ENCODE data around the gene MAGI2. TPM values are rescaled to one million over a fixed set of nuclear protein-coding genes. Genes with fewer than 3 reads are reported as not detected.

The MAGI2 gene
- total and polyA plus RNA-seq, 2 donors (not counting 3 experiments of a cell fraction or from before 2014, with no cell fraction given), result 0.28 to 6.0 TPM

- H3K4me1 ChIP-seq (ENCODE audit: control insufficient read depth, extremely low read depth, insufficient read depth, low read length), result no peaks in the 10 kb centered on the region
- H2AFZ ChIP-seq (ENCODE audit: low read depth, low read length), result no peak overlapping the region
- no peak overlapping the region for H3K4me3 ChIP-seq (replicated peaks in 1 of 3; ENCODE audit: insufficient read depth in 1 of 3, low read depth in 1 of 3, low read length in 3 of 3)
- H3K4me2 ChIP-seq (ENCODE audit: insufficient read depth, low read length), result no peak overlapping the region
- no peaks in the 10 kb centered on the region for H3K36me3 ChIP-seq (ENCODE audit: control insufficient read depth in 2 of 2, extremely low read depth in 1 of 2, insufficient read depth in 2 of 2, low read length in 2 of 2)
- H3K79me2 ChIP-seq (ENCODE audit: control insufficient read depth, insufficient read depth, low read length), result no peaks in the 10 kb centered on the region
- BruUV-seq (replicated peaks), result no TSS peak
- FAIRE-seq (no peak), DNase-seq (ENCODE audit: low read depth, low spot score) (no peak)
- ChIA-PET POLR2A (no interaction called here), CTCF (no interaction called here)
- H3K9ac ChIP-seq (replicated peaks; ENCODE audit: extremely low read depth, insufficient read depth, low read length), result no peak overlapping the region
- no peaks in the 10 kb centered on the region for H3K9me3 ChIP-seq (replicated peaks; ENCODE audit: control insufficient read depth, insufficient read depth, low read length)
- intact Hi-C loops (cut with micrococcal nuclease), result no loop called here
- no peaks in the 10 kb centered on the region for H3K9me1 ChIP-seq (replicated peaks; ENCODE audit: control insufficient read depth, extremely low read depth, insufficient read depth, low read length)
- H3K27me3 ChIP-seq (ENCODE audit: control insufficient read depth in 2 of 2, insufficient read depth in 2 of 2, low read length in 2 of 2), result no peaks in the 10 kb centered on the region
- no peak overlapping the region for H3K27ac ChIP-seq (ENCODE audit: insufficient read depth, low read depth, low read length)
- H4K20me1 ChIP-seq (replicated peaks; ENCODE audit: control insufficient read depth, extremely low read depth, insufficient read depth, low read length), result no peaks in the 10 kb centered on the region
- dilution Hi-C loops (cut with MboI; ENCODE audit: extremely low pct_ligation_motif_present, low sequenced_read_pairs), result no loop called here
- no peak for TF ChIP-seq EZH2 (IDR thresholded peaks at IDR 0.05; ENCODE audit: borderline replicate concordance, low read depth, low read length, severe bottlenecking)
- no peak for TF ChIP-seq MYC (IDR thresholded peaks at IDR 0.05; ENCODE audit: low read depth, low read length)
- TF ChIP-seq MAX (IDR thresholded peaks at IDR 0.05; ENCODE audit: insufficient read depth, insufficient read length), result no peak
- TF ChIP-seq CTCF (IDR thresholded peaks at IDR 0.05; ENCODE audit: extremely low read depth in 1 of 2, insufficient read depth in 1 of 2, low read depth in 1 of 2, low read length in 2 of 2), result no peak
- TF ChIP-seq FOS (IDR thresholded peaks at IDR 0.05; ENCODE audit: borderline replicate concordance, insufficient read depth, low read length), result no peak
- TF ChIP-seq POLR2A (IDR thresholded peaks at IDR 0.05; ENCODE audit: low read depth, low read length), result no peak
- no peak for TF ChIP-seq JUN (IDR thresholded peaks at IDR 0.05; ENCODE audit: borderline replicate concordance, insufficient read depth, insufficient read length, low read depth)
Observed at GRCh38 chr7:77971726-77972125, 1481.7 kb downstream of the MAGI2 start.
